Tibial nerve (tissue), 4 donors: ENCODE data around the gene TBC1D23.

Experiments
- EP300 ChIP-seq, 2 donors: sonication (generic); formaldehyde crosslinking; IDR thresholded peaks; one replicate each; pipeline ENCODE4 v1.6.1; 2017; ENCODE audit warnings: antibody characterized with exemption in 2 of 2, mild to moderate bottlenecking in 1 of 2
- POLR2A ChIP-seq, 2 donors: fragments of 450-650 bp; IDR thresholded peaks; one replicate each; pipeline ENCODE4 v1.6.1; 2017; ENCODE audit warnings: antibody characterized with exemption in 2 of 2, mild to moderate bottlenecking in 2 of 2, moderate library complexity in 2 of 2
- TF ChIP-seq, protein P1 (sequence below), 5 experiments: fragments of 200-600 bp in 3 of 5; fragments of 450-650 bp in 2 of 5; sonication (generic) in 3 of 5; IDR thresholded peaks; one replicate each; pipeline ENCODE4 v1.5.1; 2016 to 2019; ENCODE audit warnings: antibody characterized with exemption in 5 of 5, mild to moderate bottlenecking in 3 of 5, moderate library complexity in 2 of 5

DNA sequence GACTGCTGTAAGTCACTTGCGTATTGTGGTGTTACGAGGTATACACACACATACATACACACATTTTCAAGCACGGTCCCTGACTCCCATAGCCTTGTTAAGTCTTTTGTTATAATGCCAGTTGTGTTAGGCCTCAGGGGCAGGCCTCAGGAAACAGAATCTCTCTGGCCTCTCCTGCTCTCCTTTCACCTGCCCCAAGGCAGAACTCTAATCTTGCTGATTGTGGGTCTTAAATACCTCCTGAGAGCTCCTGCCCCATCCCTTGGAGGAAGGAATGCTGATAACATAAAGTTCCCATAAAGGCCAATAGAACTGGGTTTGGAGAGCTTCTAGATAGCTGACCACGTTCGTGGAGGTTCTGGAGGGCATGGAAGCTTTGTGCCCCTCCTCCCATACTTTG, 69.9 kb downstream of the TBC1D23 start:
- TF ChIP-seq POLR2A (IDR thresholded peaks at IDR 0.05) (no peak), EP300 (IDR thresholded peaks at IDR 0.05) (no peak)
- TF ChIP-seq, protein P1, sequence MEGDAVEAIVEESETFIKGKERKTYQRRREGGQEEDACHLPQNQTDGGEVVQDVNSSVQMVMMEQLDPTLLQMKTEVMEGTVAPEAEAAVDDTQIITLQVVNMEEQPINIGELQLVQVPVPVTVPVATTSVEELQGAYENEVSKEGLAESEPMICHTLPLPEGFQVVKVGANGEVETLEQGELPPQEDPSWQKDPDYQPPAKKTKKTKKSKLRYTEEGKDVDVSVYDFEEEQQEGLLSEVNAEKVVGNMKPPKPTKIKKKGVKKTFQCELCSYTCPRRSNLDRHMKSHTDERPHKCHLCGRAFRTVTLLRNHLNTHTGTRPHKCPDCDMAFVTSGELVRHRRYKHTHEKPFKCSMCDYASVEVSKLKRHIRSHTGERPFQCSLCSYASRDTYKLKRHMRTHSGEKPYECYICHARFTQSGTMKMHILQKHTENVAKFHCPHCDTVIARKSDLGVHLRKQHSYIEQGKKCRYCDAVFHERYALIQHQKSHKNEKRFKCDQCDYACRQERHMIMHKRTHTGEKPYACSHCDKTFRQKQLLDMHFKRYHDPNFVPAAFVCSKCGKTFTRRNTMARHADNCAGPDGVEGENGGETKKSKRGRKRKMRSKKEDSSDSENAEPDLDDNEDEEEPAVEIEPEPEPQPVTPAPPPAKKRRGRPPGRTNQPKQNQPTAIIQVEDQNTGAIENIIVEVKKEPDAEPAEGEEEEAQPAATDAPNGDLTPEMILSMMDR (IDR thresholded peaks at IDR 0.05): no peak
